OCI-LY1 (cell line): Measurements from ENCODE around the gene C16orf89.

ENCODE experiments used
- CTCF ChIP-seq: fragments of 200-600 bp; sonication (generic), shearing (Covaris generic); IDR thresholded peaks from 2 replicates; pipeline ENCODE4 v1.5.1; 2017; ENCODE audit warnings: mild to moderate bottlenecking, antibody characterized with exemption, low read length, moderate library complexity, mixed read lengths
- EZH2 ChIP-seq: fragments of 200-600 bp; sonication (generic), shearing (Covaris generic); IDR thresholded peaks from 2 replicates; pipeline ENCODE4 v1.8.0; 2017; ENCODE audit warnings: borderline replicate concordance, mixed run types, mild to moderate bottlenecking, antibody characterized with exemption, low read length, moderate library complexity, mixed read lengths

- TF ChIP-seq CTCF (no peak), EZH2 (no peak)
Observed at GRCh38 chr16:5066511-5066910, 755 bp upstream of the C16orf89 start.
